Endothelial cell of umbilical vein (primary cell): Measurements from ENCODE around the gene MAPKAP1. TPM values are rescaled to one million over a fixed set of nuclear protein-coding genes. Genes with fewer than 3 reads are reported as not detected.

Experiments used
- BruUV-seq: library from RNA; stranded (reverse); fragments of 400-500 nt; replicated peaks from 2 replicates; lab custom pipeline; 2021; lab: Mats Ljungman, UMichigan
- CTCF ChIA-PET: fragments of 300-600, 350-600 bp; sonication (Branson Sonifier 250); formaldehyde crosslinking; loops from one replicate; lab custom pipeline; 2021; ENCODE audit warnings: antibody characterized with exemption, inconsistent platforms; lab: Charles Lee
- POLR2A ChIA-PET: fragments of 300-600, 350-600 bp; sonication (Branson Sonifier 250); formaldehyde crosslinking; loops from one replicate; lab custom pipeline; 2021; ENCODE audit warnings: antibody characterized with exemption, inconsistent platforms; lab: Charles Lee
- DNase-seq: peaks from one replicate; pipeline ENCODE4 v3.0.0-alpha.2; 2011; ENCODE audit warnings: low read depth, low spot score
- FAIRE-seq: peaks from 2 replicates; lab custom pipeline; 2011; peaks lifted over from hg19 to GRCh38; lab: Jason Lieb, UNC
- H2AFZ ChIP-seq: 2 replicates; pipeline ENCODE4 v1.6.0; 2012; ENCODE audit warnings: low read depth, low read length, control low read depth, inconsistent platforms
- H3K27ac ChIP-seq: 2 replicates; pipeline ENCODE4 v1.5.1; 2011; ENCODE audit warnings: low read depth, mild to moderate bottlenecking, control low read depth, low read length, moderate library complexity; ENCODE audit not compliant: insufficient read depth
- H3K27me3 ChIP-seq, 2 experiments: 2 replicates each; pipeline versions ENCODE4 v1.6.0 to v1.6.1; 2011; ENCODE audit warnings: low read length in 2 of 2, mixed read lengths in 1 of 2; ENCODE audit not compliant: control insufficient read depth in 2 of 2, insufficient read depth in 2 of 2
- H3K36me3 ChIP-seq, 2 experiments: 2 replicates in 1 of 2; 3 replicates in 1 of 2; pipeline ENCODE4 v1.5.1; 2011; ENCODE audit warnings: low read length in 2 of 2, mild to moderate bottlenecking in 1 of 2, moderate library complexity in 1 of 2; ENCODE audit not compliant: control insufficient read depth in 2 of 2, insufficient read depth in 2 of 2; ENCODE audit errors: extremely low read depth in 1 of 2
- H3K4me1 ChIP-seq: 3 replicates; pipeline ENCODE4 v1.5.1; 2011; ENCODE audit warnings: mild to moderate bottlenecking, low read length; ENCODE audit not compliant: control insufficient read depth, insufficient read depth; ENCODE audit errors: extremely low read depth
- H3K4me2 ChIP-seq: 2 replicates; pipeline ENCODE4 v1.6.1; 2011; ENCODE audit warnings: low read length, control low read depth, mixed read lengths; ENCODE audit not compliant: insufficient read depth
- H3K4me3 ChIP-seq, 3 experiments: fragments of 200-600 bp in 1 of 3; sonication (generic), shearing (Covaris generic) in 1 of 3; replicated peaks in 1 of 3; 2 replicates each; pipeline ENCODE4 v1.5.1; 2011 to 2016; ENCODE audit warnings: control low read depth in 3 of 3, low read length in 3 of 3, mild to moderate bottlenecking in 2 of 3, inconsistent platforms in 1 of 3, low read depth in 1 of 3, moderate library complexity in 1 of 3; ENCODE audit not compliant: insufficient read depth in 1 of 3
- H3K79me2 ChIP-seq: 2 replicates; pipeline ENCODE4 v1.6.0; 2012; ENCODE audit warnings: low read length, inconsistent platforms; ENCODE audit not compliant: control insufficient read depth, insufficient read depth
- H3K9ac ChIP-seq: replicated peaks from 2 replicates; pipeline ENCODE3; 2011; ENCODE audit warnings: low read length, control low read depth; ENCODE audit not compliant: insufficient read depth; ENCODE audit errors: extremely low read depth
- H3K9me1 ChIP-seq: replicated peaks from 3 replicates; pipeline ENCODE4 v1.6.0; 2011; ENCODE audit warnings: mild to moderate bottlenecking, low read length; ENCODE audit not compliant: control insufficient read depth, insufficient read depth; ENCODE audit errors: extremely low read depth
- H3K9me3 ChIP-seq: replicated peaks from 2 replicates; pipeline ENCODE4 v1.5.1; 2012; ENCODE audit warnings: low read length, inconsistent platforms; ENCODE audit not compliant: control insufficient read depth, insufficient read depth
- H4K20me1 ChIP-seq: replicated peaks from 2 replicates; pipeline ENCODE3; 2011; ENCODE audit warnings: mild to moderate bottlenecking, low read length; ENCODE audit not compliant: control insufficient read depth, insufficient read depth; ENCODE audit errors: extremely low read depth
- EZH2 ChIP-seq: IDR thresholded peaks from 2 replicates; pipeline ENCODE4 v1.6.1; 2012; ENCODE audit warnings: borderline replicate concordance, low read depth, mild to moderate bottlenecking, moderate library complexity, low read length, inconsistent platforms; ENCODE audit not compliant: severe bottlenecking
- FOS ChIP-seq: IDR thresholded peaks from 2 replicates; pipeline ENCODE4 v1.6.1; 2011; ENCODE audit warnings: mild to moderate bottlenecking, low read length, moderate library complexity, borderline replicate concordance; ENCODE audit not compliant: insufficient read depth
- GATA2 ChIP-seq: IDR thresholded peaks from 2 replicates; pipeline ENCODE4 v1.7.0; 2011; ENCODE audit warnings: low read depth, mild to moderate bottlenecking, moderate library complexity, mixed read lengths, low read length; ENCODE audit not compliant: insufficient read length, insufficient read depth
- JUN ChIP-seq: IDR thresholded peaks from 2 replicates; pipeline ENCODE4 v1.6.1; 2011; ENCODE audit warnings: borderline replicate concordance, low read depth; ENCODE audit not compliant: insufficient read length, insufficient read depth
- MYC ChIP-seq: IDR thresholded peaks from one replicate; pipeline ENCODE4 v1.6.1; 2011; ENCODE audit warnings: mild to moderate bottlenecking, low read depth, low read length
- POLR2A ChIP-seq: IDR thresholded peaks from 2 replicates; pipeline ENCODE4 v1.6.1; 2012; ENCODE audit warnings: low read depth, mild to moderate bottlenecking, control low read depth, low read length
- POLR2AphosphoS5 ChIP-seq: IDR thresholded peaks from 2 replicates; pipeline ENCODE4 v1.6.1; 2012; ENCODE audit warnings: low read depth, mild to moderate bottlenecking, control low read depth, low read length, moderate library complexity; ENCODE audit not compliant: insufficient read depth
- dilution Hi-C: fragments of 300-500 bp; cut with MboI; formaldehyde crosslinking; loops from one replicate; pipeline ENCODE4 v1.15.0; 2019; ENCODE audit warnings: low sequenced_read_pairs; ENCODE audit not compliant: extremely low pct_ligation_motif_present
- intact Hi-C: fragments of 100-400 bp; cut with micrococcal nuclease; formaldehyde crosslinking; loops from one replicate; pipeline ENCODE4 v1.10.0; 2022
- polyA plus RNA-seq, 4 experiments: library from polyadenylated mRNA; depleted of rRNA in 3 of 4; stranded (reverse) in 3 of 4; unstranded in 1 of 4; fragments of >200 nt; gene quantifications; 2 replicates each; pipeline versions ENCODE4 v1.2.1 to v1.2.3, GENCODE V29; 2011 to 2012; ENCODE audit warnings: missing spikeins in 1 of 4
- total RNA-seq: library from RNA; stranded (reverse); gene quantifications from 2 replicates; pipeline ENCODE4 v1.2.3, GENCODE V29; 2021
- TF ChIP-seq, protein P1 (sequence below): IDR thresholded peaks from 2 replicates; pipeline ENCODE4 v1.6.1; 2011; ENCODE audit not compliant: insufficient read depth, insufficient read length
- TF ChIP-seq, protein P2 (sequence below), 2 donors: IDR thresholded peaks; 1 replicate in 1 of 2; 2 replicates in 1 of 2; pipeline ENCODE4 v1.5.1; 2011; ENCODE audit warnings: low read length in 2 of 2, mild to moderate bottlenecking in 2 of 2, moderate library complexity in 2 of 2, control low read depth in 1 of 2, inconsistent platforms in 1 of 2, low read depth in 1 of 2; ENCODE audit not compliant: insufficient read depth in 1 of 2; ENCODE audit errors: extremely low read depth in 1 of 2

MAPKAP1 gene
- total and polyA plus RNA-seq, 2 donors (not counting 3 experiments of a cell fraction or from before 2014, with no cell fraction given): 61.9 to 99.1 TPM

DNA sequence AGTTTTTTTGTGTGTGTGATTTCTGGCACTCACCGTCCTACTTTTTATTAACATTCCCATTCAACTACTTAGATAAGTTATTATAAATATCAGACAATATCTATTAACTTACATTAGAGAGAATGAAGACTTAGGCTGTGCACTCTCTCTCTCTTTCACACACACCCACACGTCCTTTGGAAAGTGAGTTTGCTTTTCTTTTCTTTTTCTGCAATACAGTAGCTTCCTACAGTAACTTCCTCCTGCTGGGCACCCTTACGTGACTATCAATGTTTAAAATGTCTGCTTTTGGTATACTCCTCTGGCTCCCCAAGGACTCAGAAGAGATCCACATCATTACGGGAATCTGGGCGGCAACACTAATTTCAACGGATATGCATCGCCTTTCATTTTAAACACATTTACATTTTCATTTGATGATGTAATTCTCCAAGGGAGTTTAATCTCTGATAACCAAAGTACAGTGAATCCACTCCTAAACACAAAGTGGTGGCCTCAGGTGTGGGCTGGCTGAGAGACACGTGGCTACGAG lies 179.5 kb downstream of the MAPKAP1 start:
- Histone ChIP-seq H3K36me3 (no peaks in the 10 kb centered on the region), H3K9ac (no peak overlapping the region), H3K4me3 (no peak overlapping the region), H3K79me2 (peaks cover 2% of the 10 kb centered on the region), H3K9me1 (no peaks in the 10 kb centered on the region), H3K9me3 (no peaks in the 10 kb centered on the region), H3K4me1 (peaks cover 32% of the 10 kb centered on the region), H4K20me1 (no peaks in the 10 kb centered on the region), H2AFZ (no peak overlapping the region), H3K4me2 (no peak overlapping the region), H3K27me3 (no peaks in the 10 kb centered on the region), H3K27ac (no peak overlapping the region)
- dilution Hi-C loops: no loop called here
- ChIA-PET CTCF (interaction anchor here (1.3 to 1.5 kb wide), 2 partner anchors 12 to 14 kb away, joined by 3 read pairs; no protein-coding TSS in a partner anchor), POLR2A (no interaction called here)
- intact Hi-C loops: no loop called here
- no TSS peak for BruUV-seq
- TF ChIP-seq GATA2 (no peak), FOS (no peak), EZH2 (no peak), MYC (no peak), JUN (no peak), POLR2AphosphoS5 (no peak), POLR2A (no peak)
- TF ChIP-seq, protein P1, sequence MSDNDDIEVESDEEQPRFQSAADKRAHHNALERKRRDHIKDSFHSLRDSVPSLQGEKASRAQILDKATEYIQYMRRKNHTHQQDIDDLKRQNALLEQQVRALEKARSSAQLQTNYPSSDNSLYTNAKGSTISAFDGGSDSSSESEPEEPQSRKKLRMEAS: no peak
- TF ChIP-seq, protein P2, sequence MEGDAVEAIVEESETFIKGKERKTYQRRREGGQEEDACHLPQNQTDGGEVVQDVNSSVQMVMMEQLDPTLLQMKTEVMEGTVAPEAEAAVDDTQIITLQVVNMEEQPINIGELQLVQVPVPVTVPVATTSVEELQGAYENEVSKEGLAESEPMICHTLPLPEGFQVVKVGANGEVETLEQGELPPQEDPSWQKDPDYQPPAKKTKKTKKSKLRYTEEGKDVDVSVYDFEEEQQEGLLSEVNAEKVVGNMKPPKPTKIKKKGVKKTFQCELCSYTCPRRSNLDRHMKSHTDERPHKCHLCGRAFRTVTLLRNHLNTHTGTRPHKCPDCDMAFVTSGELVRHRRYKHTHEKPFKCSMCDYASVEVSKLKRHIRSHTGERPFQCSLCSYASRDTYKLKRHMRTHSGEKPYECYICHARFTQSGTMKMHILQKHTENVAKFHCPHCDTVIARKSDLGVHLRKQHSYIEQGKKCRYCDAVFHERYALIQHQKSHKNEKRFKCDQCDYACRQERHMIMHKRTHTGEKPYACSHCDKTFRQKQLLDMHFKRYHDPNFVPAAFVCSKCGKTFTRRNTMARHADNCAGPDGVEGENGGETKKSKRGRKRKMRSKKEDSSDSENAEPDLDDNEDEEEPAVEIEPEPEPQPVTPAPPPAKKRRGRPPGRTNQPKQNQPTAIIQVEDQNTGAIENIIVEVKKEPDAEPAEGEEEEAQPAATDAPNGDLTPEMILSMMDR (IDR thresholded peaks at IDR 0.05; ENCODE audit: extremely low read depth in 1 of 2, insufficient read depth in 1 of 2, low read depth in 1 of 2, low read length in 2 of 2): no peak
- FAIRE-seq: no peak
- no peak for DNase-seq
